Type B pancreatic cell (in vitro differentiated cells): Measurements from ENCODE around the gene TRAPPC3. TPM values are rescaled to one million over a fixed set of nuclear protein-coding genes. Genes with fewer than 3 reads are reported as not detected.
"Not testable (repeated sequence)": the region's sequence is repeated elsewhere in the genome, so short reads cannot be mapped to it uniquely, and the experiment has no call there.

Experiments
- DNase-seq: peaks from one replicate; pipeline ENCODE4 v3.0.0; 2021; ENCODE audit warnings: mixed read lengths; ENCODE audit not compliant: unreplicated experiment; ENCODE audit errors: extremely low spot score
- H3K27ac Mint-ChIP-seq: 2 replicates; pipeline ENCODE4 v1.8.0; 2021; ENCODE audit warnings: mild to moderate bottlenecking, mixed read lengths
- H3K27me3 Mint-ChIP-seq: 2 replicates; pipeline ENCODE4 v1.8.0; 2021; ENCODE audit warnings: mixed read lengths
- H3K36me3 Mint-ChIP-seq: 2 replicates; pipeline ENCODE4 v1.8.0; 2021; ENCODE audit warnings: mixed read lengths
- H3K4me1 Mint-ChIP-seq: one replicate; pipeline ENCODE4 v1.8.0; 2021; ENCODE audit warnings: mixed read lengths; ENCODE audit not compliant: unreplicated experiment
- H3K4me3 Mint-ChIP-seq: 2 replicates; pipeline ENCODE4 v1.8.0; 2021; ENCODE audit warnings: mild to moderate bottlenecking, mixed read lengths
- H3K9me3 Mint-ChIP-seq: 2 replicates; pipeline ENCODE4 v1.8.0; 2021; ENCODE audit warnings: mixed read lengths
- CTCF ChIP-seq: fragments of 200-600 bp; sonication (generic); conservative IDR thresholded peaks from 2 replicates; pipeline ENCODE4 v1.5.0; 2021; ENCODE audit warnings: antibody characterized with exemption, mild to moderate bottlenecking
- long read RNA-seq: library from polyadenylated mRNA; unstranded; transcript quantifications from one replicate; pipeline ENCODE4 v2.0.0, GENCODE V29; 2020
- total RNA-seq: library from RNA; stranded (reverse); gene quantifications from 2 replicates; pipeline ENCODE4 v1.2.1, GENCODE V29; 2021; ENCODE audit warnings: low replicate concordance

The TRAPPC3 gene
- total RNA-seq = 63.4 and 75.6 TPM in 2 replicates
- long read RNA-seq, transcript TRAPPC3-204 (5 exons, 1,265 nt) = major isoform, 59 of 75 reads
- long read RNA-seq, transcript TRAPPC3-202 (5 exons, 1,056 nt) = minor isoform, 8 of 75 reads
- long read RNA-seq, partial matches to known transcripts = 6 of 75 reads
- long read RNA-seq, other reads (novel, unspliced or antisense) = 2 of 75 reads

GRCh38 chr1:36149237-36149972 is at the start of gene TRAPPC3:
TSS of gene TRAPPC3 (minus strand) at chr1:36149486. CDS start at chr1:36149378, 108 bp downstream.
- peak within 1 kb of the TSS; percentile 98 for H3K27ac Mint-ChIP-seq
- no peaks in the 10 kb centered on the region for H3K27me3 Mint-ChIP-seq
- H3K9me3 Mint-ChIP-seq = no peaks in the 10 kb centered on the region
- H3K36me3 Mint-ChIP-seq = no peaks in the 10 kb centered on the region
- peak within 1 kb of the TSS; percentile 99 for H3K4me3 Mint-ChIP-seq
- peak; percentile 100 for DNase-seq
- H3K4me1 Mint-ChIP-seq = peaks cover 29% of the 10 kb centered on the region
- TF ChIP-seq CTCF = peak; percentile 97

DNA sequence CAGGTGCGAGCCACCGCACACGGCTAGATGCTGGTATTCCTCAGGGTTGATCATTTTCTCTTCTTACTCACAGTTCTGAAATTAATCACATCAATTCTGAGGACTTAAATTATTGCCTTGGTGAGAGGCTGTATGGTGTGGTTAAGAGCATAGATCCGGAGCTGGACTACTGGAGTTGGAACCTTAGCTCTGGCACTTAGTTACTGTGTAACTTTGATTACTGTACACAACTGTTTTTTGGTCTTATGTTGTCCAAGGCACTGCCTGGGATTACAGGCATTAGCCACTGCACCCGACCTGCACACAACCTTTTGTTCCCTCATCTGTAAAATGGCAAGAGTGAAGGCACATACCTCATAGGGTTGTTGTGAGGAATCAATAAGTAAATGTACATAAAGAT is 49.4 kb upstream of the TRAPPC3 start:
- Mint-ChIP-seq H3K27me3 (no peaks in the 10 kb centered on the region), H3K27ac (no peak overlapping the region), H3K9me3 (no peaks in the 10 kb centered on the region), H3K36me3 (no peaks in the 10 kb centered on the region), H3K4me1 (peaks cover 2% of the 10 kb centered on the region), H3K4me3 (no peak overlapping the region)
- DNase-seq = no peak
- no peak for TF ChIP-seq CTCF

DNA sequence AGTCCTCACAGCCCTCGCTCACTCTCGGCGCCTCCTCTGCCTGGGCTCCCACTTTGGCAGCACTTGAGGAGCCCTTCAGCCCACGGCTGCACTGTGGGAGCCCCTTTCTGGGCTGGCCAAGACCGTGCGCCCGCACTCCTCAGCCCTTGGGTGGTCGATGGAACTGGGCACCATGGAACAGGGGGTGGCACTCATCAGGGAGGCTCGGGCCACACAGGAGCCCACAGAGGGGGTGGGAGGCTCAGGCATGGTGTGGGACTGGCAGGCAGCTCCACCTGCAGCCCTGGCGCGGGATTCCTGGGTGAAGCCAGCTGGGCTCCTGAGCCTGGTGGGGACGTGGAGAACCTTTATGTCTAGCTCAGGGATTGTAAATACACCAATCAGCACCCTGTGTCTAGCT is 47.5 kb upstream of the TRAPPC3 start:
- not testable (repeated sequence) for H3K27ac Mint-ChIP-seq, H3K4me3 Mint-ChIP-seq, H3K9me3 Mint-ChIP-seq, H3K4me1 Mint-ChIP-seq, DNase-seq, H3K27me3 Mint-ChIP-seq, H3K36me3 Mint-ChIP-seq

GRCh38 chr1:36187800-36188593 is 38.7 kb upstream of the TRAPPC3 start:
- Mint-ChIP-seq H3K36me3 (peaks cover 5% of the 10 kb centered on the region), H3K4me3 (peak overlapping the region; percentile 5), H3K9me3 (no peaks in the 10 kb centered on the region), H3K27ac (peak overlapping the region; percentile 70), H3K4me1 (peaks cover 10% of the 10 kb centered on the region), H3K27me3 (no peaks in the 10 kb centered on the region)
- TF ChIP-seq CTCF = peak; percentile 89
- DNase-seq = peak; percentile 80

- no peak overlapping the region for H3K4me3 Mint-ChIP-seq
- no peak for DNase-seq
- no peak for TF ChIP-seq CTCF
- H3K27me3 Mint-ChIP-seq = no peaks in the 10 kb centered on the region
- H3K27ac Mint-ChIP-seq = no peak overlapping the region
- peaks cover 10% of the 10 kb centered on the region for H3K36me3 Mint-ChIP-seq
- H3K4me1 Mint-ChIP-seq = peaks cover 10% of the 10 kb centered on the region
- no peaks in the 10 kb centered on the region for H3K9me3 Mint-ChIP-seq
These were observed 34.1 kb upstream of the TRAPPC3 start for GRCh38 chr1:36183309-36183856.
